ENCODE results near the gene MAML1. TPM values are rescaled to one million over a fixed set of nuclear protein-coding genes. Genes with fewer than 3 reads are reported as not detected.

The MAML1 gene
- total and polyA plus RNA-seq, 7 donors: 4.6 to 16.0 (median 11.8) TPM

GRCh38 chr5:179820127-179820482, 87.5 kb downstream of the MAML1 start:
- no peak for TF ChIP-seq CTCF (IDR thresholded peaks at IDR 0.05)
- peak overlapping the region; percentile 99 for H3K4me3 ChIP-seq
- H3K36me3 ChIP-seq (ENCODE audit: insufficient read depth in 1 of 2, low read depth in 1 of 2): peaks cover 7 to 35% of the 10 kb centered on the region in 2 donors
- H3K27me3 ChIP-seq (ENCODE audit: insufficient read depth in 3 of 3, low read length in 2 of 3): no peaks in the 10 kb centered on the region
- intact Hi-C loops (cut with DNase I): no loop called here
- peaks cover 55% of the 10 kb centered on the region for H3K4me1 ChIP-seq
- ATAC-seq: peak in 3 of 4 donors; percentile 1 to 9 (median 2)
- H3K27ac ChIP-seq: peak overlapping the region; percentile 100
- no peak for DNase-seq
- H3K9me3 ChIP-seq: no peaks in the 10 kb centered on the region
- WGBS, 3 donors: 10 to 31% (median 10%) methylated on average over 12 of the region's 12 CpGs

- H3K36me3 ChIP-seq (ENCODE audit: insufficient read depth in 1 of 2, low read depth in 1 of 2): peaks cover 7 to 40% of the 10 kb centered on the region in 2 donors
- peak within 1 kb of the TSS; percentile 100 for H3K27ac ChIP-seq
- WGBS, 3 donors: 0 to 1% (median 0%) methylated on average over 42 to 81 of the region's 81 CpGs
- DNase-seq: peak; percentile 85 to 92
- no peaks in the 10 kb centered on the region for H3K9me3 ChIP-seq
- H3K4me3 ChIP-seq: peak within 1 kb of the TSS; percentile 99
- peaks cover 61% of the 10 kb centered on the region for H3K4me1 ChIP-seq
- intact Hi-C loops (cut with DNase I): no loop called here
- TF ChIP-seq CTCF (IDR thresholded peaks at IDR 0.05): no peak
- no peaks in the 10 kb centered on the region for H3K27me3 ChIP-seq (ENCODE audit: insufficient read depth in 3 of 3, low read length in 2 of 3)
- ATAC-seq: peak; percentile 67 to 70 (median 68)
Observed at GRCh38 chr5:179820483-179821297, 88.1 kb downstream of the MAML1 start, which contains the start of gene SQSTM1. Gene SQSTM1 (plus strand): TSS chr5:179820905. CDS start chr5:179820937, 32 bp downstream.

- 0 to 1% (median 0%) methylated on average over 49 to 54 of the region's 54 CpGs for WGBS, 3 donors
- intact Hi-C loops (cut with DNase I): no loop called here
- ATAC-seq (peak; percentile 63 to 70 (median 68)), DNase-seq (peak; percentile 94 to 98)
- H3K4me3 ChIP-seq: peak overlapping the region; percentile 99
- H3K27me3 ChIP-seq (ENCODE audit: insufficient read depth in 3 of 3, low read length in 2 of 3): no peaks in the 10 kb centered on the region
- peaks cover 68% of the 10 kb centered on the region for H3K4me1 ChIP-seq
- H3K9me3 ChIP-seq: no peaks in the 10 kb centered on the region
- H3K36me3 ChIP-seq (ENCODE audit: insufficient read depth in 1 of 2, low read depth in 1 of 2): peaks cover 7 to 48% of the 10 kb centered on the region in 2 donors
- TF ChIP-seq CTCF (IDR thresholded peaks at IDR 0.05): no peak
- peak overlapping the region; percentile 100 for H3K27ac ChIP-seq
Observed at GRCh38 chr5:179821298-179822058, 88.9 kb downstream of the MAML1 start.

GRCh38 chr5:179822059-179822432, 89.4 kb downstream of the MAML1 start:
- no peak for ATAC-seq
- H3K27me3 ChIP-seq (ENCODE audit: insufficient read depth in 3 of 3, low read length in 2 of 3): no peaks in the 10 kb centered on the region
- no peak for DNase-seq
- 45 to 63% (median 52%) methylated on average over 3 of the region's 3 CpGs for WGBS, 3 donors
- H3K4me1 ChIP-seq: peaks cover 73% of the 10 kb centered on the region
- peak overlapping the region; percentile 100 for H3K27ac ChIP-seq
- H3K9me3 ChIP-seq: no peaks in the 10 kb centered on the region
- peaks cover 9 to 54% of the 10 kb centered on the region in 2 donors for H3K36me3 ChIP-seq (ENCODE audit: insufficient read depth in 1 of 2, low read depth in 1 of 2)
- TF ChIP-seq CTCF (IDR thresholded peaks at IDR 0.05): no peak
- peak overlapping the region; percentile 99 for H3K4me3 ChIP-seq
- intact Hi-C loops (cut with DNase I): no loop called here
